Bronchial epithelial cell (primary cell): ENCODE data around the gene ARID2. TPM values are rescaled to one million over a fixed set of nuclear protein-coding genes. Genes with fewer than 3 reads are reported as not detected.

Experiments used
- DNase-seq: peaks from one replicate; pipeline ENCODE4 v3.0.0-alpha.2; 2010; ENCODE audit warnings: low read depth
- FAIRE-seq: peaks from 2 replicates; lab custom pipeline; 2011; peaks lifted over from hg19 to GRCh38; lab: Jason Lieb, UNC
- H3K27me3 ChIP-seq: 2 replicates; pipeline ENCODE4 v1.5.1; 2011; ENCODE audit warnings: low read length; ENCODE audit not compliant: control insufficient read depth, insufficient read depth
- H3K36me3 ChIP-seq: 2 replicates; pipeline ENCODE4 v1.5.1; 2011; ENCODE audit warnings: low read length; ENCODE audit not compliant: control insufficient read depth, insufficient read depth
- H3K4me3 ChIP-seq: 2 replicates; pipeline ENCODE4 v1.5.1; 2011; ENCODE audit warnings: mild to moderate bottlenecking, low read depth, low read length, control low read depth
- total RNA-seq: library from RNA; depleted of rRNA; stranded (reverse); fragments of >200 nt; gene quantifications from 2 replicates; pipeline ENCODE4 v1.2.1, GENCODE V29; 2014
- TF ChIP-seq, protein P1 (sequence below): IDR thresholded peaks from 2 replicates; pipeline ENCODE4 v1.5.1; 2011; ENCODE audit warnings: mild to moderate bottlenecking, moderate library complexity, low read length, control low read depth, inconsistent platforms; ENCODE audit not compliant: insufficient read depth, severe bottlenecking

Gene ARID2
- total RNA-seq, 1 donor from 2014 or later = 14.2 TPM

DNA sequence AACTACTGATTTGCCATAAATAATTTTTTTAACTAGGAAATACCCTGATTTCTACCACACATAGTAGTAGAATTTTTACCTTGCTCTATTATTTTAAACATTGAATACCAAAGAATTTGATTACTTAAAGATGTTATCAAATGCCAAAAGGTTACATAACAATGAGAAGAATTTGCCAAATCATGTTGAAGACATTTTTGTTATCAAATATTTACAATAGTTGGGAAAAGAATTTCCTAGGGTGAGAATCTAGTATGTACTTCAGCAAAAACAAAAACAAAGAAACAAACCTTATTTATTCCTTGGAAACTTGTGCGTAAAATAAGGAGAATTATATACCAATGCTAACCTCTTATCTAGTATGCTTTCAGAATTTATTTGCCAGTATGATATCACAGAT is 153.7 kb downstream of the ARID2 start:
- peaks cover 4% of the 10 kb centered on the region for H3K36me3 ChIP-seq
- TF ChIP-seq, protein P1, sequence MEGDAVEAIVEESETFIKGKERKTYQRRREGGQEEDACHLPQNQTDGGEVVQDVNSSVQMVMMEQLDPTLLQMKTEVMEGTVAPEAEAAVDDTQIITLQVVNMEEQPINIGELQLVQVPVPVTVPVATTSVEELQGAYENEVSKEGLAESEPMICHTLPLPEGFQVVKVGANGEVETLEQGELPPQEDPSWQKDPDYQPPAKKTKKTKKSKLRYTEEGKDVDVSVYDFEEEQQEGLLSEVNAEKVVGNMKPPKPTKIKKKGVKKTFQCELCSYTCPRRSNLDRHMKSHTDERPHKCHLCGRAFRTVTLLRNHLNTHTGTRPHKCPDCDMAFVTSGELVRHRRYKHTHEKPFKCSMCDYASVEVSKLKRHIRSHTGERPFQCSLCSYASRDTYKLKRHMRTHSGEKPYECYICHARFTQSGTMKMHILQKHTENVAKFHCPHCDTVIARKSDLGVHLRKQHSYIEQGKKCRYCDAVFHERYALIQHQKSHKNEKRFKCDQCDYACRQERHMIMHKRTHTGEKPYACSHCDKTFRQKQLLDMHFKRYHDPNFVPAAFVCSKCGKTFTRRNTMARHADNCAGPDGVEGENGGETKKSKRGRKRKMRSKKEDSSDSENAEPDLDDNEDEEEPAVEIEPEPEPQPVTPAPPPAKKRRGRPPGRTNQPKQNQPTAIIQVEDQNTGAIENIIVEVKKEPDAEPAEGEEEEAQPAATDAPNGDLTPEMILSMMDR = no peak
- no peaks in the 10 kb centered on the region for H3K27me3 ChIP-seq
- DNase-seq (no peak), FAIRE-seq (no peak)
- H3K4me3 ChIP-seq = no peak overlapping the region

DNA sequence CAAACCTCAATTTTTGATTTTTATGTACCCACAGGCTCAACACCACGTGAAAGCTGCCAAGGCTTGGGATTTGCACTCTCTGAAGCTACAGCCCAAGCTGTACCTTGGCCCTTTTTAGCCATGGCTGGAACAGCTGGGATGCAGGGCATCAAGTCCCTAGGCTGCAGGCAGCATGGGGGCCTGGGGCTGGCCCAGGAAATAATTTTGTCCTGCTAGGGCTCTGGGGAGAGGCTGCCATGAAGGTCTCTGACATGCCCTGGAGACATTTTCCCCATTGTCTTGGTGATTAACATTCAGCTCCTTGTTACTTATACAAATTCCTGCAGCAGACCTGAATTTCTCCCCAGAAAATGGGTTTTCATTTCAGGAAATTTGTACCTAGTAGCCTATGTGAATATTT is 157.2 kb downstream of the ARID2 start:
- Histone ChIP-seq H3K27me3 (no peaks in the 10 kb centered on the region), H3K4me3 (no peak overlapping the region), H3K36me3 (peaks cover 4% of the 10 kb centered on the region)
- DNase-seq (no peak), FAIRE-seq (no peak)
- TF ChIP-seq, protein P1 = no peak

DNA sequence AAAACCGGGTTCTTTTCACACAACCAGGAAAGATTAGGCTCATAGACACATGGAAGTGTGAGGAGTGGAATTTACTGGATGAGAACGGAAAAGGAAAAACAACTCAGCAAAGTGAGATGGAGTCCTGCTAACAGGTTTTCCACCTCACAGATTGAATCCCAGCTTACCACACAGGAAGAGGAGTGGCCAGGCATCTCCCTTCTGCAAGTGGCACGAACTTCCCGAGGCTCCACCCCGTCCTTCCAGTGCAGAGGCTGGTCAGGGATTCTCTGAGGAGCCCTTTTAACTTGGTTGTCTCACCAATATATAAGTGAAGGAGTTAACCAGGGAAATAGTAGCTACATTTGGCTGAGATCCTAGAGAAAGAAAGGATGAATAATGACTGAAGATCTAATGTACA is 158.0 kb downstream of the ARID2 start:
- no peak overlapping the region for H3K4me3 ChIP-seq
- H3K27me3 ChIP-seq = no peaks in the 10 kb centered on the region
- peaks cover 4% of the 10 kb centered on the region for H3K36me3 ChIP-seq
- TF ChIP-seq, protein P1 = no peak
- FAIRE-seq = no peak
- DNase-seq = no peak

DNA sequence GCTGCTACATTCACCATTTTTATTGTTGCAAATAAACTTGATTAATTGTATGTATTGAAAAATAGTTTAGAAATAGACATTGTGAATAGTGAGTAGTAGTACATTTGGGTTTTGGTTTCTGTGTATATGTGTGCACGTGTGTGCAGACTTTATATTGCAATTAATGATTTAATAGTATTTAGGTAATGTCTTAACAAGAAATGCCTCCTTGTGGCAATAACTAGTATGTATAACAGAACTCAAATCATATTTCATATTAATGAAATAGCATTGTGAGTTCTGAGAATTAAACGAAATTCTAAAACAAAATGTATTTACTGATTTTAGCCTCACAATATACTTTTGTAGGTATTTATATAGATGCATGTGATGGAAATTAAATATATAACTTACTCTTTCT is 160.8 kb downstream of the ARID2 start:
- Histone ChIP-seq H3K27me3 (no peaks in the 10 kb centered on the region), H3K4me3 (no peak overlapping the region), H3K36me3 (peaks cover 8% of the 10 kb centered on the region)
- TF ChIP-seq, protein P1 = no peak
- no peak for FAIRE-seq
- DNase-seq = no peak

DNA sequence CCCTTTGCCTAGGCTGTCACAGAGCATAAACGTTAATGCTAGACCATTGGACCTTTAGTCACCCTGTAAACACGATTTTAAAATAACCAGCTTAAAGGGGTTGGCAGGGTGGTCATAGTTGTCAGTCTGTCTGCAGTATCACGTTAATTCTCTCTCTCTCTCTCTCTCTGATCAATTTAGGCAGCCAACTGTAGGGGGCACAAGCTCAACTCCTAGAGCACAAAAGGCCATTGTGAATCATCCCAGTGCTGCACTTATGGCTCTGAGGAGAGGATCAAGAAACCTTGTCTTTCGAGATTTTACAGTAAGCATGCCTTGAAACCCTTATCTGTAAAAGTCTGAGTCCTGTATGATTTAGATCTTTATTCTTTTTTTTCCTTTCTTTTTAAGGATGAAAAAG is 163.7 kb downstream of the ARID2 start:
- H3K4me3 ChIP-seq = no peak overlapping the region
- TF ChIP-seq, protein P1 = peak; percentile 13
- DNase-seq (peak; percentile 27), FAIRE-seq (no peak)
- no peaks in the 10 kb centered on the region for H3K27me3 ChIP-seq
- H3K36me3 ChIP-seq = peaks cover 8% of the 10 kb centered on the region

DNA sequence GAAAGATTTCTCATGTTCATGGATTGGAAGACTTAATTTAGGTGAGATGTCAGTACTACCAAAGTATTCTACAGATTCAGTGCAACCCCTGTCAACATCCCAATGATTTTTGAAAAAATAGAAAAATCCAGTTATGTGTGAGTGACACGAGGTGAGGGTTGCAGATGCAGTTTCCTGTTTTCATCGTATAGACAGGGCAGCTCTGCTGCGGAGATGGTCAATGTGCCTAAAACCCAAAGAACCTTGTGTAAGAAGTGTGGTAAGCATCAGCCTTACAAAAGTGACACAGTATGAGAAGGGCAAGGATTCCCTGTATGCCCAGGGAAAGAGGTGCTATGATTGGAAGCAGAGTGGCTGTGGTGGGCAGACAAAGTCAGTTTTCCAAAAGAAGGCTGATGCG is 166.5 kb downstream of the ARID2 start:
- Histone ChIP-seq H3K27me3 (no peaks in the 10 kb centered on the region), H3K36me3 (peaks cover 8% of the 10 kb centered on the region), H3K4me3 (no peak overlapping the region)
- FAIRE-seq = peak; percentile 60
- TF ChIP-seq, protein P1 = no peak
- DNase-seq = no peak
